Measurements from ENCODE around the gene GLTP.

Gene GLTP

GRCh38 chr12:109820816-109821381, 59.4 kb downstream of the GLTP start:
- no peak for DNase-seq (ENCODE audit: low read depth)

DNA sequence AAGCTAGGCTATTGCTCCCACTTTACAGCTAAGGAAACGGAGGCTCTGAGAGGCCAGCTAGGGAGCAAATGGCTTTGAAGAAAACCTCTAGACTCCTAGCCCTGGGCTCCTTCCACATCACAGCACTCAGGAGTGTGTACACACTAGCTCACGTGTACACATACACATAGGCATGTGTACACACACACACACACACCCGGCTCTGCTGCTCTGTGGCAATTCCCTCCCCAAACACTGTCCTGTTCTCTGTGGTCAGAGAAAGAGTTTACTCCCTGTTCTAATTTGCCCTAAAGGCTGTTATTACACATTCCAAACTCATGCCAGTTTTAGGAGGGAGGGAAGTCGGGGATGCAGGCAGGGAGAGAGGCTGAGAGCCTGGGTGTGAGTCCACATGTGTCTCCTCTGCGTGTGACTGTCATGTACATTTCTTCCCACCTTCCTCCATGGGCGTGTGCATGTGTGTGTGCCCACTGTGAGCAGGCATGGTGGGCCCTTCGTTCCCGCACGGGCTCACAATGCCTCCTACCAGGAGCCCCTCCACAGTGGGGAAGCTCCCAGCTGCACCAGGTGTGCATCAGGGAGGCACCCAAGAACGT, 61.3 kb downstream of the GLTP start:
- DNase-seq (ENCODE audit: low read depth), result no peak

GRCh38 chr12:109818253-109818652, 62.1 kb downstream of the GLTP start:
- DNase-seq (ENCODE audit: low read depth), result no peak

DNA sequence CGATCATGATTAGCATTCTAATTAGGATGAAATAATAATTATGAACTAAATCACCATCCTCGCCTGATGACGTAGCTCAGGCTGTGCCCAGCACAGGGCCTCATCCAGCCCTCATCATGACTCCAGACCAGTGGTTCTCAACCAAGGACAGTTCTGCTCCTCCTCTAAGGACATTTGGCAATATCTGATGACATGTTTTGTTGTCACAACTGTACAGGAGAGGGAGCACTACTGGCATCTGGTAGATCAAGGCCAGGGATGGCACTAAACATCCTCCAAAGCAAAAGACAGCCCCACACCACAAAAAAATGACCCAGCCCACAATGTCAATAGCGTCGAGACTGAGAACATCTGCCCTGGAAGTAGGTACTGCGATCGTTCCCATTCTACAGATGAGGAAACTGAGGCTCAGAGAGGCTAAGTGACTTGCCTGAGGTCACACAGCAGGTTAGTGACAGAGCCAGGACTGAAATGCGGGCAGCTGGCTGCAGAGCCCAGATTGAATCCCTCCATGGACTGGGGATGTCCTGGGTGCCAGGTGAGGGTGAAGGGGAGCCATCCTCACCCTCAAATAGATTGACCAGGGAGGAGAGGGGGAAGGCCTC, 62.6 kb downstream of the GLTP start:
- no peak for DNase-seq (ENCODE audit: low read depth)

GRCh38 chr12:109816870-109817269, 63.5 kb downstream of the GLTP start:
- DNase-seq (ENCODE audit: low read depth), result no peak

- no peak for DNase-seq (ENCODE audit: low read depth)
Measured at GRCh38 chr12:109815757-109816617, 64.4 kb downstream of the GLTP start.

DNA sequence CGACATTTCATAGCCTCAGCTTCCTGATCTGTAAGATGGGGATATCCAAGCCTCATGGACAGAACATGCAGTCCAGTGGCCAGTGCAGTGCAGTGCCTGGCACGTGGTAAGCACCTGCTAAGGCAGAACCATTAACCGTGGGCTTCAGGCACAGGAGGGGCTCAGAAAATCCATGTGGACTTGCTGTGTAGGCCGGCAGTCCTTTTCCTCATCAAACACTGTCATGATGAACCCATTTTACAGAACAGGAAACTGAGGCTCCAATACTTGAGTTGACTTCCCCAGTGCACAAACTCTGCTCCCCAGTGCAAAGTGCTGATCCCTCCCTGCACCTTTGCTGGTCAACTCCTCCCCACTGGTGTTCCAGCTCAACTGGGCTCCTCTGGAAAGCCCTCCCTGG, 65.1 kb downstream of the GLTP start:
- DNase-seq (ENCODE audit: low read depth), result no peak

GRCh38 chr12:109814600-109815150, 65.7 kb downstream of the GLTP start:
- DNase-seq (ENCODE audit: low read depth), result no peak

- no peak for DNase-seq (ENCODE audit: low read depth)
Measured at GRCh38 chr12:109813810-109814416, 66.4 kb downstream of the GLTP start.

- DNase-seq (ENCODE audit: low read depth), result no peak
Measured at GRCh38 chr12:109811624-109811995, 68.7 kb downstream of the GLTP start.

DNA sequence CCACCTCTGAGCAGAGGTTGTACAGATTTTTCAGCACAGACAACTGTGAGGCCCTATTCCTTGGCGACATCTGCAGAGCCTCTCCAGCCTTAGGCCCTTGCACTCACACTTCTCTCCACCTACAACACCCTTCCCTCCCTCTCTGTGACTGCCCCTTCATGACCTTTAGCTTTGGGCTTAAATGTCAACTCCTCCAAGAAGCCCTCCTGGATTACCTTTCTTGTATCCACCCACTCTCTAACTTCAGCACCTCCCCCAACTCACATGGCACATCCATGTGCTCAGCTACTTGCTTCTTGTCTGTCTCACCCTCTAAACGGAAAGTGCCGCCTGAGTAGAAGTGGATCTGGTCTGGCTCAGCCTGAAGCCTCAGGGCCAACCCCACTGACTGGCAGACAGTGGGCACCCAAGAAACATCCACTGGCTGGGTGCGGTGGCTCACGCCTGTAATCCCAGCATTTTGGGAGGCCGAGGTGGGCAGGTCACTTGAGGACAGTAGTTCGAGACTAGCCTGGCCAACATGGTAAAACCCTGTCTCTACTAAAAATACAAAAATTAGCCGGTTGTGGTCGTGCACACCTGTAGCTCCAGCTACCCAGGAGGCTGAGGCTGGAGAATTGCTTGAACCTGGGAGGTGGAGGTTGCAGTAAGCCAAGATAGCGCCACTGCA, 69.3 kb downstream of the GLTP start:
- no peak for DNase-seq (ENCODE audit: low read depth)

GRCh38 chr12:109808876-109809646, 71.3 kb downstream of the GLTP start:
- DNase-seq (ENCODE audit: low read depth), result no peak

GRCh38 chr12:109807954-109808643, 72.2 kb downstream of the GLTP start:
- no peak for DNase-seq (ENCODE audit: low read depth)

DNA sequence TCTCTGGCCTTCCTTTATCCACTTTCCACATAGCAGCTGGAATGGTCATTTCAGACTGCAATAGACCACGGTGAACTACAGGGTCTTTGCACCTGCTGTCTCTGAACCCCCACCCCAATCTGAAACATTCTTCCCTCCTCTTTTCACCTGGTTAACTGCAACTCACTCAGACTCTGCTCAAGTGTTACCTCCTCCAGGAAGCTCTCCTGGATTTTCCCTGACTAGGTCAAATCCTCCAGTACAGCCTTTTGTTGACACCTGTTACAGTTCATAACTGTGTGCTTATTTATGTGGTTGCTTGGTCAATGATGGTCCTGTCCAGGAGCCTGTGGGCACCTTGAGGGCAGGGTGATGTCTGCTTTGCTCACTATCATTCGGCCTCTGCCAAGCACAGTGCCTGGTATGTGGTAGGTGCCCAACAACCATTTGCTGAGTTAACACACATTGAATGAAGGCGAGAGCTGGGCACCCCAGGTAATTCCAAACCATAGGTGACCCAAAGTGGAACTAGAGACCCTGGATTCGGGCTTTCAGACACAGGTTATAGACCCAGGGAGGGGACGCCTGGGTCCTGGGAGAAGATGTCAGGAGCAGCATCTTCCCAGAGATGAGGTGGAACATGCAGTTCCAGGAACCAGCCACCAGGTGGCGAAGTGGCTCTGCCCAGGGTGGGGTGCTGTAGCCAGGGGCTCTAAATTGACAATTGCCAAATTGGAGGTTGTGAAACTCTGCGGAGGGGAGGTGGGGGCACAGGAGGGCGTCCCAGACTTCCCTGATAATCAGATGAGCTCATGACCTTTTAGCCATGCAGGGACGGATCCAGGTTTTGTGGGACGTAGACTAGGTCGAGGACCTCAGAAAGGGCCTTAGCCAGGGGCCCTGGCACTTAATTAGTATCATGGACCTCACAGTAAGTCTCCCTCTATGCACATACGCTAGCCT, 75.2 kb downstream of the GLTP start:
- DNase-seq (ENCODE audit: low read depth), result peak; percentile 57

DNA sequence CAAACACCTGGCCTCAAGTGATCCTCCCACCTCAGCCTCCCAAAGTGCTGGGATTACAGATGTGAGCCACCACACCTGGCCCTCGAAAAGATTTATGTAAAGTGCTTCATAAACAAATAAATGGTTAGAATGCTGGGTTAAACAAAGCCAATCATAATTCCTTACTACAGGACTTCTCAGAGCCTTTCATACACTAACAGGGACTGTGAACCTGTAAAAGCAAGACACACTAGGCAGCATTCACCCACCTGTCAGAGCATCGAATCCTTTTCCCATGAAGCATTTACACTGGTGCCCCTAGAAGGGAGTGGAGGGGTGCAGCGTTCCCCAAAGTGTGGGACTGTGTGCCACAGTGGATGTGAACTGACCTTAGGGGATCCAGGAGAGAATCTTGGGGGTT, 76.7 kb downstream of the GLTP start:
- no peak for DNase-seq (ENCODE audit: low read depth)

- DNase-seq (ENCODE audit: low read depth), result no peak
Measured at GRCh38 chr12:109802828-109803227, 77.5 kb downstream of the GLTP start.

Data from activated T-cell treated with anti-CD3 and anti-CD28 coated beads for 24 hours (primary cell).